Heart left ventricle (tissue), 13 donors: ENCODE data around the gene KCNH3.

Experiments used
- POLR2A ChIP-seq, 2 donors: fragments of 450-650 bp; IDR thresholded peaks; one replicate each; pipeline ENCODE4 v1.6.1; 2017; ENCODE audit warnings: antibody characterized with exemption in 2 of 2, mild to moderate bottlenecking in 2 of 2, moderate library complexity in 2 of 2
- TF ChIP-seq, protein P1 (sequence below), 12 donors: fragments of 200-600 bp; sonication (generic) in 4 of 12; IDR thresholded peaks; one replicate each; pipeline versions ENCODE4 v1.5.0 to v1.8.0; 2018 to 2022; ENCODE audit warnings: antibody characterized with exemption in 12 of 12, mild to moderate bottlenecking in 5 of 12
- donor health status: ischemic (EF 13 %, LVEDD 7.1; RV severe dilation, severe dysfunction).
- donor health status: DM: no; HTN: yes; CAD: no.
- donor health status: DM: no; HTN: no; CAD: no.
- donor health status: ischemic (EF 25% LVEDD 6.9; RV normal size, moderate dysfunction).
- donor health status: ischemic (EF 25% LVEDD 5.7; RV mildly dilated, moderate dysfunction).
- donor health status: ischemic (EF 35%, LVEDD 5.7; RV mildly dilated, moderate dysfunction).
- donor health status: nonischemic (EF 11% LVEDD 7.7; RV severe dilation, severe dysfunction).
- donor health status: DM: yes; HTN: yes; CAD: no.
- donor health status: PGD.
- donor health status: ischemic (EF 29% LVEDD 5.4; RV normal size, mild dysfunction).
- donor health status: nonischemic (EF 23%, LVEDD 6.1; RV moderate dilation, normal function).

DNA sequence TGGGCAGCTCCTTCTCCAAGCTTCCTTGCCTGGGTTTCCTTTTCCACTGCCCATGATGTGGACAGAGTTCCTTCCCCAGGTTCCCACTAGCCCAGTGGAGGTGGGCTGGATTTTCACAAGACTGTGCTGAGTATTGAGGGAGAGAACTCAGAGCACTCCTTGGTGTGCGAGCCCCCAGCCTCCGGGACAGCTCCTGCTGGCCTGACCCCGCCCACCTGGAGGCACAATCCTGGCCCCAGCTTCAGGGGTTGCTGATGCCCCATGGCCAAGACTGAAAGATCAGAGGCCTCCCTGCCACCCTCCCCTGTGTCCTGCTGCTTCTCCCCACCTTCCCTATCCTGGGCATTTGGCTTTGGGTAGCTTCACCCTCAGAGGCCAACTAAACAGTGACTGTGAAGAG lies 7.7 kb downstream of the KCNH3 start:
- TF ChIP-seq, protein P1, sequence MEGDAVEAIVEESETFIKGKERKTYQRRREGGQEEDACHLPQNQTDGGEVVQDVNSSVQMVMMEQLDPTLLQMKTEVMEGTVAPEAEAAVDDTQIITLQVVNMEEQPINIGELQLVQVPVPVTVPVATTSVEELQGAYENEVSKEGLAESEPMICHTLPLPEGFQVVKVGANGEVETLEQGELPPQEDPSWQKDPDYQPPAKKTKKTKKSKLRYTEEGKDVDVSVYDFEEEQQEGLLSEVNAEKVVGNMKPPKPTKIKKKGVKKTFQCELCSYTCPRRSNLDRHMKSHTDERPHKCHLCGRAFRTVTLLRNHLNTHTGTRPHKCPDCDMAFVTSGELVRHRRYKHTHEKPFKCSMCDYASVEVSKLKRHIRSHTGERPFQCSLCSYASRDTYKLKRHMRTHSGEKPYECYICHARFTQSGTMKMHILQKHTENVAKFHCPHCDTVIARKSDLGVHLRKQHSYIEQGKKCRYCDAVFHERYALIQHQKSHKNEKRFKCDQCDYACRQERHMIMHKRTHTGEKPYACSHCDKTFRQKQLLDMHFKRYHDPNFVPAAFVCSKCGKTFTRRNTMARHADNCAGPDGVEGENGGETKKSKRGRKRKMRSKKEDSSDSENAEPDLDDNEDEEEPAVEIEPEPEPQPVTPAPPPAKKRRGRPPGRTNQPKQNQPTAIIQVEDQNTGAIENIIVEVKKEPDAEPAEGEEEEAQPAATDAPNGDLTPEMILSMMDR (IDR thresholded peaks at IDR 0.05), result no peak
- no peak for TF ChIP-seq POLR2A (IDR thresholded peaks at IDR 0.05)
